Brain microvascular endothelial cell (primary cell): Measurements from ENCODE around the gene FRMPD4.

Source experiments
- DNase-seq: peaks from one replicate; pipeline ENCODE4 v3.0.0-alpha.2; 2020
- H3K27ac ChIP-seq: fragments of 250-450 bp; sonication (Bioruptor Pico); 2 replicates; pipeline ENCODE4 v1.5.1; 2020; ENCODE audit warnings: mild to moderate bottlenecking, moderate library complexity
- H3K27me3 ChIP-seq: fragments of 250-450 bp; sonication (Bioruptor Pico); replicated peaks from 2 replicates; pipeline ENCODE4 v1.5.1; 2020; ENCODE audit warnings: mild to moderate bottlenecking
- H3K36me3 ChIP-seq: fragments of 250-450 bp; sonication (Bioruptor Pico); replicated peaks from 2 replicates; pipeline ENCODE4 v1.5.1; 2020; ENCODE audit warnings: mild to moderate bottlenecking
- H3K4me3 ChIP-seq: 2 replicates; pipeline ENCODE4 v1.5.1; 2011; ENCODE audit warnings: low read depth, mild to moderate bottlenecking, control low read depth, low read length, moderate library complexity
- in situ Hi-C: cut with HindIII; loops from 2 replicates; pipeline ENCODE4 v1.10.0; 2017; ENCODE audit warnings: low sequenced_read_pairs, low pct_ligation_motif_present
- TF ChIP-seq, protein P1 (sequence below): IDR thresholded peaks from 2 replicates; pipeline ENCODE4 v1.5.1; 2011; ENCODE audit warnings: low read depth, mild to moderate bottlenecking, moderate library complexity, low read length, control low read depth, inconsistent platforms; ENCODE audit errors: missing control alignments

FRMPD4 gene

DNA sequence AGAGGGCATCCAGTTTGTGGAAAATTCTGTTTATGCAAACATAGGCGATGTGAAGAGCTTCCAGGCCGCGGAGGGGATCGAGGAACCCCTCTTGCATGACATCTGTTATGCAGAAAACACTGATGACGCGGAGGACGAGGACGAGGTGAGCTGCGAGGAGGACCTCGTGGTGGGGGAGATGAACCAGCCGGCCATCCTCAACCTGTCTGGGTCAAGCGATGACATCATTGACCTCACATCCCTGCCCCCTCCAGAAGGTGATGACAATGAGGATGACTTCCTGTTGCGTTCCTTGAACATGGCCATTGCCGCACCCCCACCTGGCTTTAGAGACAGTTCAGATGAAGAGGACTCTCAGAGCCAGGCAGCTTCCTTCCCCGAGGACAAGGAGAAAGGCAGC lies 578.3 kb downstream of the FRMPD4 start:
- H3K4me3 ChIP-seq, result no peak overlapping the region
- in situ Hi-C loops, result no loop called here
- no peak overlapping the region for H3K27ac ChIP-seq
- H3K27me3 ChIP-seq, result no peaks in the 10 kb centered on the region
- no peak for DNase-seq
- TF ChIP-seq, protein P1, sequence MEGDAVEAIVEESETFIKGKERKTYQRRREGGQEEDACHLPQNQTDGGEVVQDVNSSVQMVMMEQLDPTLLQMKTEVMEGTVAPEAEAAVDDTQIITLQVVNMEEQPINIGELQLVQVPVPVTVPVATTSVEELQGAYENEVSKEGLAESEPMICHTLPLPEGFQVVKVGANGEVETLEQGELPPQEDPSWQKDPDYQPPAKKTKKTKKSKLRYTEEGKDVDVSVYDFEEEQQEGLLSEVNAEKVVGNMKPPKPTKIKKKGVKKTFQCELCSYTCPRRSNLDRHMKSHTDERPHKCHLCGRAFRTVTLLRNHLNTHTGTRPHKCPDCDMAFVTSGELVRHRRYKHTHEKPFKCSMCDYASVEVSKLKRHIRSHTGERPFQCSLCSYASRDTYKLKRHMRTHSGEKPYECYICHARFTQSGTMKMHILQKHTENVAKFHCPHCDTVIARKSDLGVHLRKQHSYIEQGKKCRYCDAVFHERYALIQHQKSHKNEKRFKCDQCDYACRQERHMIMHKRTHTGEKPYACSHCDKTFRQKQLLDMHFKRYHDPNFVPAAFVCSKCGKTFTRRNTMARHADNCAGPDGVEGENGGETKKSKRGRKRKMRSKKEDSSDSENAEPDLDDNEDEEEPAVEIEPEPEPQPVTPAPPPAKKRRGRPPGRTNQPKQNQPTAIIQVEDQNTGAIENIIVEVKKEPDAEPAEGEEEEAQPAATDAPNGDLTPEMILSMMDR, result no peak
- H3K36me3 ChIP-seq, result no peaks in the 10 kb centered on the region

DNA sequence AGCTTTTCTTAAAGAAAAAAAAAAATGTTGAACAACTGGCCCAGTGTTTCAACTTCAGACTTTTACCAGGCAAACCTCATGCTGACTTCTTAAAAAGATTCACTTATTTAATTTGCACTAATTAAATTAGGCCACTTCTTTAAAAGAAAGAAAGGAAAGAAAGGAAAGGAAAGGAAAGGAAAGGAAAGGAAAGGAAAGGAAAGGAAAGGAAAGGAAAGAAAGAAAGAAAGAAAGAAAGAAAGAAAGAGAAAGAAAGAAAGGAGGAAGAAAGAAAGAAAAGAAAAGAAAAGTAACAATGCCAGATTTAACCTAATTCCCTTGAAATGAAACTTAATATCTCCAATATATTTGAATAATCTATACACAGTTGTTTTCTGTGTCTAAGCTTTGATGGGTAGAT lies 581.6 kb downstream of the FRMPD4 start:
- Histone ChIP-seq H3K27me3 (no peaks in the 10 kb centered on the region), H3K4me3 (no peak overlapping the region), H3K27ac (no peak overlapping the region), H3K36me3 (no peaks in the 10 kb centered on the region)
- in situ Hi-C loops, result no loop called here
- TF ChIP-seq, protein P1, result no peak
- no peak for DNase-seq

DNA sequence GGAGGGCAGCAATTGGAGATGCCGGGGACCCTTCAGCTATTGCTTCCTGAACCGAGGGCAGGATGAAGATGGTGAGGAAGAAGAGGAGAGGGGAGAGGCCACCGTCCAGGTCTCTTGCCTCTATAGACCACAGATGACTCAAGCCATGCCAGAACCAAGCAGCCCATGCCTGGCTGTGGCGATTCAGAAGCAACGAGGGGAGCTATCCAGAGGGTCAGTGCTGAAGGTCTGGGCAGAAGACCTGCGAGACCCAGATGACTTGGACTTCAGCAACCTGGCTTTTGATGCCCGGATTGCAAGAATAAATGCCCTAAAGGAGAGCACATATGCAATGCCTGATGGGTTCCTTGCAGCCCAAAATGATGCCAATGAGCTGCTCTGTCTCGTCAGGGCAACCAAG lies 582.8 kb downstream of the FRMPD4 start:
- in situ Hi-C loops, result no loop called here
- TF ChIP-seq, protein P1, result no peak
- Histone ChIP-seq H3K27ac (no peak overlapping the region), H3K27me3 (no peaks in the 10 kb centered on the region), H3K4me3 (no peak overlapping the region), H3K36me3 (no peaks in the 10 kb centered on the region)
- no peak for DNase-seq

DNA sequence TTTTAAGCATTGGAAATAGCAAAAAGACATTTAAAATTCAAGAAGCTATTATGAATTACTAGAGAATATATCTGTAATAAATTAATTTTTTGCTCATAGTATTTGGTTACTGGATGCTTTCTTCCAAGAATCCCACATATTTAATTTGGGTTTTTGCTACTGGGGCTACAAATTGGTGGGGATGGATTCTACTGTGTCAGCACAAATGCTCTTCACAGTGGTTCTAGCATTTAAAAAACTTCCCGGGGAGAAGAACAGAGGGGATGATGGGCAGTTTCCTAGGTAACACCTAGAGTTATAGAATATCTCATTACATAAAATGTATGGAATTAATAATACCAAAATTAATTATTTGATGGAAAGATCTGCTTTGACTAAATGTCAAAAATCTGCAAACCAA lies 584.0 kb downstream of the FRMPD4 start:
- TF ChIP-seq, protein P1, result no peak
- Histone ChIP-seq H3K27ac (no peak overlapping the region), H3K4me3 (no peak overlapping the region), H3K27me3 (no peaks in the 10 kb centered on the region), H3K36me3 (no peaks in the 10 kb centered on the region)
- in situ Hi-C loops, result no loop called here
- DNase-seq, result no peak

DNA sequence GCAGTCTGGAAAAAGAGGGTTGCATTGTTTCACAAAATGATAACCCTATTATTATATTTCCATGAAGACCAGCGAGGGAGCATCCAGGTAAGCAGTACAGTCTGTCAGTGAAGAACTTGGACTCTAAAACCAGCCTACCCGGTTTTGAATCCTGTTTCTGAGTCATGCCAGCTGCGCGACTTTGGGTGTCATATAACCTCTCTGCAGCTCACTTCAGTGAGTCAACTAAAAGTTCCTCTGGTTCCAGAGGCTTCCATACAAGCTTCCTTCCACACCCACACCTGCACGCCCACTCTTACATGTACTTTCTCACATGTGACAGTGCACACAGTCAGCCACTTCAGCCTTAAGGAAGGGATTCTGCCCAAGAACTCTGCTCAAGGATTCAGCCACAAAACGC lies 603.1 kb downstream of the FRMPD4 start:
- no peak for DNase-seq
- H3K4me3 ChIP-seq, result no peak overlapping the region
- no peaks in the 10 kb centered on the region for H3K36me3 ChIP-seq
- H3K27ac ChIP-seq, result no peak overlapping the region
- in situ Hi-C loops, result no loop called here
- no peaks in the 10 kb centered on the region for H3K27me3 ChIP-seq
- TF ChIP-seq, protein P1, result no peak

DNA sequence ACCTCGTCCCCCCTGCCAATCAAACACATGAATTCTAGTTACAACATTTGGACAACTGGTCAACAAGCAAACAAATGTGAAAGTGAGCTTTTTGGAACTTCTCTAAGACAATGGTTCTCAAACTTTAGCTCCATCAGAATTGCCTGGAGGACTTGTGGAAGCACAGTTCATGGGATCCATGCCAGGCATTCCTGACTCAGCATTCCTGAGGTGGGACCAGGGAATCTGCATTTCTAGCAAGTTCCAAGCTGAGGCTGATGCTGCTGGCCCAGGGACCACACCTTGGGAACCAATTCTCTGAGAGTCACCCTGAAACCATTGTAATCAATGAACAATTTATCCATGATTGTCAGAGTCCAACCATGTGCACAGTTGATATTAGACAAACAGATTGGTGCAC lies 609.2 kb downstream of the FRMPD4 start:
- in situ Hi-C loops, result no loop called here
- H3K4me3 ChIP-seq, result no peak overlapping the region
- H3K27me3 ChIP-seq, result no peaks in the 10 kb centered on the region
- H3K36me3 ChIP-seq, result no peaks in the 10 kb centered on the region
- H3K27ac ChIP-seq, result no peak overlapping the region
- no peak for DNase-seq
- TF ChIP-seq, protein P1, result no peak
